Activated CD4-positive, alpha-beta T cell treated with anti-CD3 and anti-CD28 coated beads, Interleukin-2, amount 10 ng/mL, durations not matched to agents 7 days and 5 days (primary cell): Measurements from ENCODE around the gene KDM4B. TPM values are rescaled to one million over a fixed set of nuclear protein-coding genes. Genes with fewer than 3 reads are reported as not detected.
"Not testable (repeated sequence)": the region's sequence is repeated elsewhere in the genome, so short reads cannot be mapped to it uniquely, and the experiment has no call there.

ENCODE experiments used
- CTCF ChIA-PET: fragments of 350-600 bp; sonication (Branson Sonifier 250); formaldehyde crosslinking; loops from one replicate; lab custom pipeline; 2021; ENCODE audit warnings: antibody characterized with exemption; lab: Charles Lee
- POLR2A ChIA-PET: fragments of 350-600 bp; sonication (Branson Sonifier 250); formaldehyde crosslinking; loops from one replicate; lab custom pipeline; 2021; ENCODE audit warnings: antibody characterized with exemption; lab: Charles Lee
- DNase-seq: peaks from one replicate; pipeline ENCODE4 v3.0.0-alpha.2; 2020
- H3K27ac Mint-ChIP-seq: one replicate; pipeline ENCODE4 v1.8.0; 2021; ENCODE audit warnings: mild to moderate bottlenecking, moderate library complexity, mixed read lengths
- H3K27me3 Mint-ChIP-seq: one replicate; pipeline ENCODE4 v1.8.0; 2021; ENCODE audit warnings: mixed read lengths
- H3K36me3 Mint-ChIP-seq: one replicate; pipeline ENCODE4 v1.8.0; 2021; ENCODE audit warnings: low read depth, mixed read lengths
- H3K4me1 Mint-ChIP-seq: one replicate; pipeline ENCODE4 v1.8.0; 2021; ENCODE audit warnings: mixed read lengths
- H3K4me3 Mint-ChIP-seq: one replicate; pipeline ENCODE4 v1.8.0; 2021; ENCODE audit warnings: mild to moderate bottlenecking, moderate library complexity, mixed read lengths
- H3K9me3 Mint-ChIP-seq: one replicate; pipeline ENCODE4 v1.8.0; 2021; ENCODE audit warnings: mixed read lengths
- microRNA-seq: library from miRNA; unstranded; fragments of <30 nt; microRNA quantifications from one replicate; pipeline ENCODE4 v1.2.0, GENCODE V29; 2021; ENCODE audit warnings: borderline microRNAs expressed, borderline replicate concordance
- total RNA-seq, 2 experiments: library from RNA; stranded (reverse); gene quantifications; one replicate each; pipeline ENCODE4 v1.2.3, GENCODE V29; 2021

Gene KDM4B
- total RNA-seq, 2 experiments from 2014 or later, result 37.1 to 40.2 TPM

GRCh38 chr19:5195587-5195986 is 226.7 kb downstream of the KDM4B start:
- CTCF ChIA-PET, result interaction anchor here (0.6 kb wide), 1 partner anchor 504 kb away, joined by 4 read pairs; no protein-coding TSS in a partner anchor
- H3K27ac Mint-ChIP-seq, POLR2A ChIA-PET: not testable (repeated sequence)

GRCh38 chr19:5196832-5197231 is 227.9 kb downstream of the KDM4B start:
- no peak for DNase-seq
- Mint-ChIP-seq H3K27me3 (no peaks in the 10 kb centered on the region), H3K36me3 (no peaks in the 10 kb centered on the region), H3K4me1 (no peaks in the 10 kb centered on the region), H3K9me3 (peaks cover 9% of the 10 kb centered on the region), H3K27ac (no peak overlapping the region), H3K4me3 (no peak overlapping the region)
- ChIA-PET CTCF (no interaction called here), POLR2A (no interaction called here)

More at GRCh38 chr19:5195587-5195986, 226.7 kb downstream of the KDM4B start:
- not testable (repeated sequence) for H3K36me3 Mint-ChIP-seq, H3K9me3 Mint-ChIP-seq, H3K27me3 Mint-ChIP-seq, H3K4me1 Mint-ChIP-seq, H3K4me3 Mint-ChIP-seq, DNase-seq

GRCh38 chr19:5200844-5201243 is 231.9 kb downstream of the KDM4B start:
- ChIA-PET CTCF (interaction anchor here (0.6 kb wide), 1 partner anchor 15 kb away, joined by 3 read pairs; no protein-coding TSS in a partner anchor), POLR2A (no interaction called here)
- no peaks in the 10 kb centered on the region for H3K27me3 Mint-ChIP-seq

GRCh38 chr19:5202553-5202952 is 233.6 kb downstream of the KDM4B start:
- no peak for DNase-seq
- Mint-ChIP-seq H3K4me3 (no peak overlapping the region), H3K4me1 (peaks cover 7% of the 10 kb centered on the region), H3K27ac (no peak overlapping the region), H3K36me3 (no peaks in the 10 kb centered on the region), H3K27me3 (no peaks in the 10 kb centered on the region), H3K9me3 (peaks cover 16% of the 10 kb centered on the region)
- CTCF ChIA-PET, result no interaction called here
- POLR2A ChIA-PET, result no interaction called here

More at GRCh38 chr19:5200844-5201243, 231.9 kb downstream of the KDM4B start:
- peaks cover 16% of the 10 kb centered on the region for H3K9me3 Mint-ChIP-seq
- H3K27ac Mint-ChIP-seq, result no peak overlapping the region
- H3K4me3 Mint-ChIP-seq, result no peak overlapping the region
- H3K4me1 Mint-ChIP-seq, result peaks cover 7% of the 10 kb centered on the region
- no peak for DNase-seq
- no peaks in the 10 kb centered on the region for H3K36me3 Mint-ChIP-seq

Small RNA genes lying within 50 kb of the gene (microRNA-seq; reads per million reads assigned to microRNA genes)
- 0.63 reads per million for gene MIR4747

Other genes with a start within 250 kb of the KDM4B start
- 10 to 100 TPM; 70.5 to 79.3 TPM for gene DPP9, start 245.3 kb upstream of the KDM4B start, total RNA-seq
- gene FEM1A, start 177.4 kb upstream of the KDM4B start, total RNA-seq, result 10 to 100 TPM; 11.9 TPM
- gene TICAM1, start 137.4 kb upstream of the KDM4B start, total RNA-seq, result 10 to 100 TPM; 18.6 to 19.2 TPM
- 10 to 100 TPM; 24.1 to 28.1 TPM for gene PLIN3, start 101.4 kb upstream of the KDM4B start, total RNA-seq
- 1 to 10 TPM; 1.5 to 1.8 TPM for gene ARRDC5, start 66.2 kb upstream of the KDM4B start, total RNA-seq
- 100 to 1,000 TPM; 130 to 141 TPM for gene UHRF1, start 59.6 kb upstream of the KDM4B start, total RNA-seq